ENCODE results near the gene UGT1A10. TPM values are rescaled to one million over a fixed set of nuclear protein-coding genes. Genes with fewer than 3 reads are reported as not detected.

UGT1A10 gene
- total and polyA plus RNA-seq, 10 of the 15 experiments (the other 5 are each of a cell fraction or from before 2014, with no cell fraction given): not detected

GRCh38 chr2:233761040-233761769 is 125.0 kb downstream of the UGT1A10 start:
- H2AFZ ChIP-seq (ENCODE audit: control insufficient read depth, low read depth, low read length): no peak overlapping the region
- H3K4me1 ChIP-seq (ENCODE audit: control insufficient read depth, insufficient read depth, low read length): no peaks in the 10 kb centered on the region
- no TSS peak for BruUV-seq (replicated peaks)
- no peaks in the 10 kb centered on the region for H3K79me2 ChIP-seq (ENCODE audit: control insufficient read depth, insufficient read depth, low read length)
- H3K27ac ChIP-seq (ENCODE audit: control insufficient read depth, insufficient read depth): no peak overlapping the region
- SMC1A ChIA-PET (ENCODE audit: uncharacterized antibody, unreplicated experiment): no interaction called here
- RAD21 ChIA-PET (ENCODE audit: unreplicated experiment): interaction anchor here (1.1 kb wide), 1 partner anchor 407 kb away, joined by 3 read pairs; no protein-coding TSS in a partner anchor
- TF ChIP-seq PML (IDR thresholded peaks at IDR 0.05; ENCODE audit: low read length) (no peak), MYB (IDR thresholded peaks at IDR 0.05; ENCODE audit: borderline replicate concordance, low read depth, low read length) (no peak)
- CTCF ChIA-PET: no interaction called here
- DNase-seq (ENCODE audit: low read depth, low spot score) (no peak), ATAC-seq (no peak), FAIRE-seq (no peak)
- H4K20me1 ChIP-seq (ENCODE audit: control insufficient read depth, insufficient read depth): no peaks in the 10 kb centered on the region
- intact Hi-C loops (cut with micrococcal nuclease; ENCODE audit: unreplicated experiment): no loop called here
- no peak overlapping the region for H3K4me3 ChIP-seq
- POLR2A ChIA-PET: no interaction called here
- peaks cover 0 to 3% of the 10 kb centered on the region in 2 experiments; a peak in 1 of 4 replicates for H3K27me3 ChIP-seq (replicated peaks in 1 of 2; ENCODE audit: control insufficient read depth in 2 of 2, insufficient read depth in 2 of 2, low read length in 1 of 2)
- in situ Hi-C loops (cut with MboI): no loop called here
- no peak overlapping the region for H3K4me2 ChIP-seq (ENCODE audit: control insufficient read depth, insufficient read depth)
- WGBS (ENCODE audit: insufficient coverage, insufficient replicate concordance, low lambda C conversion rate, missing lambda C conversion rate): 29% methylated on average over 4 of the region's 4 CpGs
- H3K9ac ChIP-seq (ENCODE audit: control insufficient read depth, insufficient read depth, low read length): no peak overlapping the region
- no peaks in the 10 kb centered on the region for H3K9me3 ChIP-seq (replicated peaks; ENCODE audit: control insufficient read depth, insufficient read depth, low read length)
- no peaks in the 10 kb centered on the region for H3K36me3 ChIP-seq (ENCODE audit: control insufficient read depth in 2 of 2, insufficient read depth in 2 of 2, low read length in 1 of 2)

GRCh38 chr2:233764264-233764663 is 128.0 kb downstream of the UGT1A10 start:
- intact Hi-C loops (cut with micrococcal nuclease; ENCODE audit: unreplicated experiment): no loop called here
- H3K36me3 ChIP-seq (ENCODE audit: control insufficient read depth in 2 of 2, insufficient read depth in 2 of 2, low read length in 1 of 2): no peaks in the 10 kb centered on the region
- no TSS peak for BruUV-seq (replicated peaks)
- ChIA-PET CTCF (no interaction called here), POLR2A (no interaction called here), SMC1A (ENCODE audit: uncharacterized antibody, unreplicated experiment) (no interaction called here), RAD21 (ENCODE audit: unreplicated experiment) (no interaction called here)
- H3K9ac ChIP-seq (ENCODE audit: control insufficient read depth, insufficient read depth, low read length): no peak overlapping the region
- peaks cover 0 to 3% of the 10 kb centered on the region in 2 experiments; a peak in 1 of 4 replicates for H3K27me3 ChIP-seq (replicated peaks in 1 of 2; ENCODE audit: control insufficient read depth in 2 of 2, insufficient read depth in 2 of 2, low read length in 1 of 2)
- no peak overlapping the region for H2AFZ ChIP-seq (ENCODE audit: control insufficient read depth, low read depth, low read length)
- no peaks in the 10 kb centered on the region for H4K20me1 ChIP-seq (ENCODE audit: control insufficient read depth, insufficient read depth)
- no peak for ATAC-seq
- H3K79me2 ChIP-seq (ENCODE audit: control insufficient read depth, insufficient read depth, low read length): no peaks in the 10 kb centered on the region
- no peak for FAIRE-seq
- no peak overlapping the region for H3K27ac ChIP-seq (ENCODE audit: control insufficient read depth, insufficient read depth)
- H3K4me1 ChIP-seq (ENCODE audit: control insufficient read depth, insufficient read depth, low read length): no peaks in the 10 kb centered on the region
- no peak overlapping the region for H3K4me3 ChIP-seq
- H3K9me3 ChIP-seq (replicated peaks; ENCODE audit: control insufficient read depth, insufficient read depth, low read length): no peaks in the 10 kb centered on the region
- in situ Hi-C loops (cut with MboI): no loop called here
- WGBS (ENCODE audit: insufficient coverage, insufficient replicate concordance, low lambda C conversion rate, missing lambda C conversion rate): 13% methylated on average over 7 of the region's 7 CpGs
- no peak overlapping the region for H3K4me2 ChIP-seq (ENCODE audit: control insufficient read depth, insufficient read depth)
- DNase-seq (ENCODE audit: low read depth, low spot score): no peak
- no peak for TF ChIP-seq MXI1 (IDR thresholded peaks at IDR 0.05; ENCODE audit: low read depth, low read length)
- TF ChIP-seq NFIC (IDR thresholded peaks at IDR 0.05; ENCODE audit: low read depth, low read length): no peak

Measured in GM12878 (cell line).